ENCODE results near the gene BBS9.
A peak's percentile ranks its signal among the peaks of the same experiment; 100 is the strongest.

BBS9 gene

DNA sequence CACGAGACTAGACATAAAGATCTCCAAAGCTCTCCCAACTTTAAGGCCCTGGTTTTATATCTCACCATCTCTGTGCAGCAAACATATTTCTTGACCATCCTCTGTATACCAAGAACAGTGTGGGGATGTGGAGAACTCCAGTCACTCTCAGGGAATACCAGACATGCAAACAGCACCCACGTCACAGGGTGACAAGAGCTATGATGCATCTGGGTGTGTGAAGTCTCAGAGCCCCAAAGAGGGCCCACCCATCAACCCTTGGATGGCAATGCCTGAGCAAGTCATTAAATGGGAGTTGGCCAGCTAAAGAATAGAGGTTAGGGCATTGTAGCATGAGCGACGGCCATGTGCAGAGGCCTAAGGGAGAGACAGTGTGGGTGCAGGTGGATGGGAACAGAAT lies 402.5 kb downstream of the BBS9 start:
- Mint-ChIP-seq H3K36me3 (ENCODE audit: low read depth) (peaks cover 10% of the 10 kb centered on the region), H3K4me3 (no peak overlapping the region), H3K4me1 (peaks cover 21% of the 10 kb centered on the region), H3K9me3 (no peaks in the 10 kb centered on the region), H3K27me3 (ENCODE audit: low read depth) (no peaks in the 10 kb centered on the region), H3K27ac (no peak overlapping the region)
- TF ChIP-seq, protein P1, sequence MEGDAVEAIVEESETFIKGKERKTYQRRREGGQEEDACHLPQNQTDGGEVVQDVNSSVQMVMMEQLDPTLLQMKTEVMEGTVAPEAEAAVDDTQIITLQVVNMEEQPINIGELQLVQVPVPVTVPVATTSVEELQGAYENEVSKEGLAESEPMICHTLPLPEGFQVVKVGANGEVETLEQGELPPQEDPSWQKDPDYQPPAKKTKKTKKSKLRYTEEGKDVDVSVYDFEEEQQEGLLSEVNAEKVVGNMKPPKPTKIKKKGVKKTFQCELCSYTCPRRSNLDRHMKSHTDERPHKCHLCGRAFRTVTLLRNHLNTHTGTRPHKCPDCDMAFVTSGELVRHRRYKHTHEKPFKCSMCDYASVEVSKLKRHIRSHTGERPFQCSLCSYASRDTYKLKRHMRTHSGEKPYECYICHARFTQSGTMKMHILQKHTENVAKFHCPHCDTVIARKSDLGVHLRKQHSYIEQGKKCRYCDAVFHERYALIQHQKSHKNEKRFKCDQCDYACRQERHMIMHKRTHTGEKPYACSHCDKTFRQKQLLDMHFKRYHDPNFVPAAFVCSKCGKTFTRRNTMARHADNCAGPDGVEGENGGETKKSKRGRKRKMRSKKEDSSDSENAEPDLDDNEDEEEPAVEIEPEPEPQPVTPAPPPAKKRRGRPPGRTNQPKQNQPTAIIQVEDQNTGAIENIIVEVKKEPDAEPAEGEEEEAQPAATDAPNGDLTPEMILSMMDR (IDR thresholded peaks at IDR 0.05; ENCODE audit: unreplicated experiment in 3 of 3) = no peak

DNA sequence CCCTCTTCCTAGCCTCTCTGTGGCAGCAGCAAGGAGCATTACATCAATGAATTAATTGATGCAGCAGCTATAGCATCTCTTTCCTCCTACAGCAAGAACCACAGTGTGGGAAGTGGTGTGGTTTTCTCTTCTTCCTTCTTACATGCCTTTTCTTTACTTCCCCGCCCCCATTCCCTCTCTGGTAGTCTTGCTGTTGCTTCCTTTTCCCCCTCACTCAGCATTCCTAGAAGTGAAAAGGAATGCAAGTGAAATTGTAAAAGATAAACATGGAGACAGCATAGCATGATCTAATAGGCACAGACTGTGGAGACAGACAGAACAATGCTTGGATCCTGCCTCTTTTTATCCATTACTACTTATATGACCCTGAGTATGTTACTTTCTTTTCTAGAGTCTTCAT lies 405.5 kb downstream of the BBS9 start:
- peaks cover 28% of the 10 kb centered on the region for H3K36me3 Mint-ChIP-seq (ENCODE audit: low read depth)
- peaks cover 38% of the 10 kb centered on the region for H3K4me1 Mint-ChIP-seq
- H3K4me3 Mint-ChIP-seq = no peak overlapping the region
- no peaks in the 10 kb centered on the region for H3K27me3 Mint-ChIP-seq (ENCODE audit: low read depth)
- TF ChIP-seq, protein P1 (IDR thresholded peaks at IDR 0.05; ENCODE audit: unreplicated experiment in 3 of 3) = no peak
- peak overlapping the region; percentile 2 to 82 (median 66) for H3K27ac Mint-ChIP-seq
- peaks cover 6% of the 10 kb centered on the region for H3K9me3 Mint-ChIP-seq

DNA sequence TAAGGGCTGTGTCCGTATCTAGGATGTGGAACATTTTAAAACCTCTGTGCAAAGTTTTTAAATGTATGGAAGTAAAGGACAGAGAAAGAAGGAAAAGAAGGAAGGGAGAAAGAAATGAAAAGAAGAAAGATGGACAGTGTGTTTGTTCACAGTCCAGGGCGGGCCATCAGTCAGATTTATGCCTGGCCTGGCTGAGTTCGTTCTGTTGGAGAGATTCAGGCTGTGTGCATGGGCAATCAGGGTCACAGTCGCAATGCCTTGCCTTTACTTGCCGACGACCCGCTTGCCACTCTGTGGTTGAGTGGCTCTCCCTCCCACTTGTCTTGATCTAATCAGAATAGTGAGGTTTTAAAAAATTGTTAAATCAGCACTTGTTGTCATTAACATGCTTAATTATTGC lies 406.6 kb downstream of the BBS9 start:
- peak overlapping the region; percentile 36 to 78 (median 76) for H3K27ac Mint-ChIP-seq
- H3K36me3 Mint-ChIP-seq (ENCODE audit: low read depth) = peaks cover 39% of the 10 kb centered on the region
- no peak overlapping the region for H3K4me3 Mint-ChIP-seq
- peaks cover 10% of the 10 kb centered on the region for H3K9me3 Mint-ChIP-seq
- no peaks in the 10 kb centered on the region for H3K27me3 Mint-ChIP-seq (ENCODE audit: low read depth)
- TF ChIP-seq, protein P1 (IDR thresholded peaks at IDR 0.05; ENCODE audit: unreplicated experiment in 3 of 3) = no peak
- peaks cover 50% of the 10 kb centered on the region for H3K4me1 Mint-ChIP-seq

DNA sequence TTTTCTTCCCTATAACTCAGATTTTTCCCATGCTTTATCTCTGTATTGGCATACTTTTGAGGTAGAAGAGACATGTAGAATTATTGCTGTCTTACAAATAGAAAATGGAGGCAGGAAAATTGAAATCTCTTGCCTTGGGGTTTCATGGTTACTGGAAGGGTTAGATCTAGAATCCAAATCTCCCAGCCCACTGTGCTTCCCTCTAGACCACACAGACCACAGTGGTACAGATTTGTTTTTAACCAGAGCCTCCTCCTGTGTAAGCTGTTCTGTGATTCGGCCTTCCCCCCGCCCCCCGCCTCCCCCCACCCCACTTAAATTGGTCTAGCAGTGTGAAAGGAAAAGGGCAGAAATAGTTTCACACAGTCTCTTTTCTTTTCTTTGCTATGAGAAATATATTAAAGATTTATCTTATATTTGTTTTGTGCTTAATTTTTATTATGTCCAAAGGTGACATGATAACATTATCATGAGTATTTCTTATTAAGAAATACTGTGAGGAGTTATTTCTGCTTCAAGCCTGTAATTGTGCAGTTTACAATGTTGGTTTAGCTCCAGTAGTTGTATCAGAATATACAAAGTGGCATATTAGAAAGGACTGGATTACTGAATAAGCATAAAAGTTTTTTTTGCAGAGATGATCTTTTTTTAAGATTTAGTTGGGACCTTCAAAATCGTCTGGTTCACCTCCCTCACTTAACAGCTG lies 407.2 kb downstream of the BBS9 start:
- Mint-ChIP-seq H3K4me1 (peaks cover 52% of the 10 kb centered on the region), H3K27ac (peak overlapping the region; percentile 25 to 78 (median 76)), H3K4me3 (no peak overlapping the region), H3K27me3 (ENCODE audit: low read depth) (no peaks in the 10 kb centered on the region), H3K36me3 (ENCODE audit: low read depth) (peaks cover 42% of the 10 kb centered on the region), H3K9me3 (peaks cover 13% of the 10 kb centered on the region)
- TF ChIP-seq, protein P1 (IDR thresholded peaks at IDR 0.05; ENCODE audit: unreplicated experiment in 3 of 3) = no peak

DNA sequence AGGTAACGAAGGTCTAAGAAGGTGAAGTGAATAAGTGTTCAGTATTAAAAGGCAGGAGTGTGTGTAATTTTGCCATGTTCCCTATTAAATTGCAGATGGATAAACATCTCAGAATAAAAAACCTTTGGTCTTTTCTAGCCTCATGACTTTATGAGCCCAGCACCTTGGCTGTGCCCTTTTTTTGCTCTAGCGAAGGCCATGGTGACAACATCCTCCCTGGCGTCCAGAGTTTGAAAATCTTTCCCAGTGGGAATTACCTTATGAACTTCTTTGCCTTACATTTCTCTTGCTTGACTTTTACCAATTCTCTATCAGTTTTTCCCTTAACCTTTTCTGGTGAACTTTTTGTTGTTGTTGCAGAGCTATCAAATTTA lies 407.7 kb downstream of the BBS9 start:
- Mint-ChIP-seq H3K27me3 (ENCODE audit: low read depth) (no peaks in the 10 kb centered on the region), H3K36me3 (ENCODE audit: low read depth) (peaks cover 43% of the 10 kb centered on the region), H3K4me3 (no peak overlapping the region), H3K4me1 (peaks cover 52% of the 10 kb centered on the region), H3K27ac (peak overlapping the region; percentile 25 to 69 (median 45)), H3K9me3 (peaks cover 13% of the 10 kb centered on the region)
- TF ChIP-seq, protein P1 (IDR thresholded peaks at IDR 0.05; ENCODE audit: unreplicated experiment in 3 of 3) = no peak

DNA sequence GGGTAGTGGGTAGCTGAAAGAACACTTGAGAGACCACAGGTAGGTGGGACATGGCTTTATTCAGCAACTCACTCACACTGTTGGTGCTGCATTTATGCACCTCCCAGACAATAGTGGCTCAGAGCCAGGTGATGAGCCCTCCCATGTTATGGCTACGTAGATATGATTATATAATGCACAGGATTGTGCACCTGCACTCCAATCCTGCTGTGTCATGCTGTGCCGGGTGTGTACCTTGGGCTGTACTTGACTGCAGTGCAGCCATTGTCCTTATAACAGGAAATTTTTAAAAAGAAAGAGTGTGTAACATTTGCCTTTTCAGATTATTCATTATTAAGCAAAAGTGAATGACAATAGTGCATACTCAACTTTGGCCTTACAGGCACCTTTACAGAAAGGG lies 409.8 kb downstream of the BBS9 start:
- peaks cover 26% of the 10 kb centered on the region for H3K9me3 Mint-ChIP-seq
- TF ChIP-seq, protein P1 (IDR thresholded peaks at IDR 0.05; ENCODE audit: unreplicated experiment in 3 of 3) = no peak
- peaks cover 53% of the 10 kb centered on the region for H3K4me1 Mint-ChIP-seq
- H3K36me3 Mint-ChIP-seq (ENCODE audit: low read depth) = peaks cover 53% of the 10 kb centered on the region
- H3K27me3 Mint-ChIP-seq (ENCODE audit: low read depth) = no peaks in the 10 kb centered on the region
- no peak overlapping the region for H3K27ac Mint-ChIP-seq
- H3K4me3 Mint-ChIP-seq = no peak overlapping the region

Measured in nephron (organoid).